ENCODE measurements around the gene ICAM5. TPM values are rescaled to one million over a fixed set of nuclear protein-coding genes. Genes with fewer than 3 reads are reported as not detected.
A peak's percentile ranks its signal among the peaks of the same experiment; 100 is the strongest.

The ICAM5 gene
- total and polyA plus RNA-seq, 2 donors from 2014 or later: 0.34 to 2.9 TPM

GRCh38 chr19:10284065-10284959 lies 5.4 kb upstream of the ICAM5 start:
- intact Hi-C loops (cut with DNase I): no loop called here
- TF ChIP-seq CTCF (IDR thresholded peaks at IDR 0.05; ENCODE audit: borderline replicate concordance, extremely low read depth, insufficient read depth): no peak
- Histone ChIP-seq H3K36me3 (ENCODE audit: control insufficient read depth in 2 of 3, insufficient read depth in 3 of 3, low read length in 3 of 3) (peaks cover 0 to 3% (median 0%) of the 10 kb centered on the region in 3 donors), H3K9me3 (ENCODE audit: control insufficient read depth in 2 of 3, insufficient read depth in 1 of 3, low read length in 3 of 3) (no peaks in the 10 kb centered on the region), H3K27ac (ENCODE audit: low read depth in 2 of 2, low read length in 2 of 2) (no peak overlapping the region), H3K4me3 (ENCODE audit: low read length in 3 of 3) (no peak overlapping the region), H3K4me1 (ENCODE audit: control insufficient read depth in 2 of 3, insufficient read depth in 2 of 3, low read depth in 1 of 3, low read length in 3 of 3) (peaks cover 0 to 7% (median 4%) of the 10 kb centered on the region in 3 donors), H3K9ac (ENCODE audit: low read length in 3 of 3) (no peak overlapping the region), H3K27me3 (ENCODE audit: control insufficient read depth, insufficient read depth, low read length) (peaks cover 14% of the 10 kb centered on the region)
- peak in 1 of 5 donors; percentile 70 for DNase-seq
- FAIRE-seq: no peak

GRCh38 chr19:10284960-10285278 lies 4.8 kb upstream of the ICAM5 start:
- H3K4me3 ChIP-seq (ENCODE audit: low read length in 3 of 3): no peak overlapping the region
- no peak for DNase-seq
- no peak overlapping the region for H3K27ac ChIP-seq (ENCODE audit: low read depth in 2 of 2, low read length in 2 of 2)
- FAIRE-seq: no peak
- H3K27me3 ChIP-seq (ENCODE audit: control insufficient read depth, insufficient read depth, low read length): peaks cover 16% of the 10 kb centered on the region
- no peaks in the 10 kb centered on the region for H3K9me3 ChIP-seq (ENCODE audit: control insufficient read depth in 2 of 3, insufficient read depth in 1 of 3, low read length in 3 of 3)
- intact Hi-C loops (cut with DNase I): no loop called here
- peaks cover 0 to 3% (median 0%) of the 10 kb centered on the region in 3 donors for H3K36me3 ChIP-seq (ENCODE audit: control insufficient read depth in 2 of 3, insufficient read depth in 3 of 3, low read length in 3 of 3)
- H3K9ac ChIP-seq (ENCODE audit: low read length in 3 of 3): no peak overlapping the region
- no peak for TF ChIP-seq CTCF (IDR thresholded peaks at IDR 0.05; ENCODE audit: borderline replicate concordance, extremely low read depth, insufficient read depth)
- H3K4me1 ChIP-seq (ENCODE audit: control insufficient read depth in 2 of 3, insufficient read depth in 2 of 3, low read depth in 1 of 3, low read length in 3 of 3): peaks cover 0 to 7% (median 4%) of the 10 kb centered on the region in 3 donors

- Histone ChIP-seq H3K4me3 (ENCODE audit: low read length in 3 of 3) (no peak overlapping the region), H3K36me3 (ENCODE audit: control insufficient read depth in 2 of 3, insufficient read depth in 3 of 3, low read length in 3 of 3) (peaks cover 0 to 3% (median 0%) of the 10 kb centered on the region in 3 donors), H3K27me3 (ENCODE audit: control insufficient read depth, insufficient read depth, low read length) (peaks cover 16% of the 10 kb centered on the region), H3K4me1 (ENCODE audit: control insufficient read depth in 2 of 3, insufficient read depth in 2 of 3, low read depth in 1 of 3, low read length in 3 of 3) (peaks cover 0 to 8% (median 4%) of the 10 kb centered on the region in 3 donors), H3K27ac (ENCODE audit: low read depth in 2 of 2, low read length in 2 of 2) (no peak overlapping the region), H3K9me3 (ENCODE audit: control insufficient read depth in 2 of 3, insufficient read depth in 1 of 3, low read length in 3 of 3) (no peaks in the 10 kb centered on the region), H3K9ac (ENCODE audit: low read length in 3 of 3) (no peak overlapping the region)
- DNase-seq: no peak
- intact Hi-C loops (cut with DNase I): no loop called here
- no peak for TF ChIP-seq CTCF (IDR thresholded peaks at IDR 0.05; ENCODE audit: borderline replicate concordance, extremely low read depth, insufficient read depth)
- no peak for FAIRE-seq
Measured at GRCh38 chr19:10285393-10285792, 4.4 kb upstream of the ICAM5 start.
